CD4-positive, alpha-beta T cell treated with Interleukin-15 for 1 hour (primary cell): ENCODE results near the gene SYNJ2BP.
"Not testable (repeated sequence)": the region's sequence is repeated elsewhere in the genome, so short reads cannot be mapped to it uniquely, and the experiment has no call there.

ENCODE experiments used
- DNase-seq: peaks from one replicate; pipeline ENCODE4 v3.0.0-alpha.2; 2020

SYNJ2BP gene, protein sequence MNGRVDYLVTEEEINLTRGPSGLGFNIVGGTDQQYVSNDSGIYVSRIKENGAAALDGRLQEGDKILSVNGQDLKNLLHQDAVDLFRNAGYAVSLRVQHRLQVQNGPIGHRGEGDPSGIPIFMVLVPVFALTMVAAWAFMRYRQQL

DNA sequence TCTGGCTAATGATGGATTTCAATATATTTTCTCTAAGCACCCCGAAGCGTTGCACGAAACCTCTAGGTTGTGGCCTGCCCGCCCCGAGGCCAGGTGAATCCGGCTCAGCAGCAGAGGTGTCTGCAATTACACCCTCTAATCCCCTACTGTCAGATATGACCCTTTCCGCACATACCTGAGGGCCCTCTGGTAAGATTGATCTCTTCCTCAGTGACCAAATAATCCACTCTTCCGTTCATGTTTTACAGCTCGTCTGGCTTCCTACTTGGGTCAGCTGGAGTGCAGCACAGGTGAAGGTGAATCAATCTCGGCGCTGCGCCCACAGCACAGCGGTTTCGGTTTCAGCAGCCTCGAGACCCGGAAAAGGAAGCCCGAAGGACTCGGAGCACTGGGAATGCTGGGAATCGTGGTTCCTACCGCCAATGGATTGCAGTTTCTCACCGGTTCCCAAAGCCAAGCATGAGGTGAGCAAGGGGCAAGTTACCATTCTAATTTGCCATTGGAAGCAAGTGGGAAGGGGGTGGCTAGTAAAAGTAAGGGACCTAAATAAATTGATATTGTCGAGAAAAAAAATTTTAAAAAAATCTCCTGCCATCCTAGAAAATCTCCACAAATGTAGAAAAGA lies at the start of gene SYNJ2BP:
Gene SYNJ2BP, minus strand, starts transcription at position 366 of the 625 bp plus-strand sequence. Its CDS starts 127 bp downstream, at position 239.
- peak; percentile 40 for DNase-seq

- no peak for DNase-seq
These were observed 37.8 kb upstream of the SYNJ2BP start for GRCh38 chr14:70454731-70455130.

GRCh38 chr14:70451874-70452273 lies 35.0 kb upstream of the SYNJ2BP start, which contains the start of gene ADAM21:
ADAM21 (plus strand) TSS chr14:70452174; CDS start chr14:70457500, 5,326 bp downstream.
- DNase-seq: no peak

DNA sequence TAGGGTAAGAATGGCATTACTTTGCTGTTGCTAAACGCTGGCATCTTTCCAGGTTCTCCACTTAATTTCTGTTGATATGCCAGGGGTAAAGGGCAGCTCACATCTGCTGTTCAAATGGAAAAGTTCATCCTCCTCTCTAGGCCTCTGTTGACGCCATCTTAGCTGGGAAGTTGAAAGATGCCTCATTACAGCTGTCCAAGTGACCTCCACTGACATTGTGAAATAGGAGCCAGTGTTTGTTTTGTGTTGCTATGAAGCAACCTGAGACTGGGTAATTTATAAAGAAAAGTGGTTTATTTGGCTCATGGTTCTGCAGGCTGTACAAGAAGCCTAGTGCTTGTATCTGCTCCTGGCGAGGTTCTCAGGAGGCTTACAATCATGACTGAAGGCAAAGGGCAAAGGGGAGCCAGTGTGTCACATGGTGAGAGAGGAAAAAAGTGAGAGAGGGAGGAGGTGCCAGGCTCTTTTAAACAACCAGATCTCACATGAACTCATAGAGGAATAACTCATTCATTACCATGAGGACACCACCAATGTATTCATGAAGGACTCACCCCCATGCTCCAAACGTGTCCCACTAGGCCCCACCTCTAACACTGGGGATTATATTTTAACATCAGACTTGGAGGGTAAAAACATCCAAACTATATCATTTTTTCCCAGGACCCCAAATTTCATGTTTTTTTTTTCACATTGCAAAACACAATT lies 31.9 kb upstream of the SYNJ2BP start:
- no peak for DNase-seq

DNA sequence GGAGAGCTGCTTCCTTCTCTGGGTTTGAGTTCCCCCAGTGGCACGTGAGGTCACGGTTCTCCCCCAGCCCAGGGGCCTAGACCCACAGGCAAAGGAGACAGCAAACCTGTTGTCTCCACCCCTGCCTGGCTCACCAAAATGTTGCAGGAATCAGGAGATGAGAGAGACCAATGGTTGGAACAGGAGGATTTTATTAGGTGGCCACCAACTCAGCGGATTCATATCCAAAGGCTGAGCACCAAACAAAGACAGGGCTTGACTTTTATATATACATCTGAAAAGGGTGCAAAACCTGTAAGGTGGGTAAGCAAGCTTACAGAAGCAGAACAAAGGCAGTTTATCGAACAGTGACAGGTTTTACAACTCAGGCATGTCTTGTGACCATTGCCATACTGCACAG lies 25.9 kb upstream of the SYNJ2BP start:
- DNase-seq: no peak

GRCh38 chr14:70441641-70442040 lies 24.8 kb upstream of the SYNJ2BP start:
- DNase-seq: no peak

DNA sequence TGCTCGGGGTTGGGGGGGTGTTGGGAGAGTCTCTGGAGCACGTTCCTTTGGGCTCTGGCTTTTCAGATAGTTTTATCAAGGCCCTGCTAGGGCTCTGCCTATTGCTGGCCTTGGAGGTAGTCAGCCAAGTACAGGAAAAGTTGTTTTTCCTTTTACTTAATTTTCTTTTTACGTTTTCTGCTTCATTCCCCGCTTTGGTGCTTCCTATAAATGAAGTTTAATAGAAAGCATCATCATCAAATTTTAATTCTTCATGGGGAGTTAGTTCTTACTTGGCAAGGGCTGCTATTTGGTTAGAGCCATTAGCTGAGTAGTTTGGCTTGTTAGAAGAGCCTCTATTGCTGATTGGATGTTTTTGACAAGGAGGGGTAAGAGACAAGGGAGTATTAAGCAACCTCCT lies 20.0 kb upstream of the SYNJ2BP start:
- no peak for DNase-seq

DNA sequence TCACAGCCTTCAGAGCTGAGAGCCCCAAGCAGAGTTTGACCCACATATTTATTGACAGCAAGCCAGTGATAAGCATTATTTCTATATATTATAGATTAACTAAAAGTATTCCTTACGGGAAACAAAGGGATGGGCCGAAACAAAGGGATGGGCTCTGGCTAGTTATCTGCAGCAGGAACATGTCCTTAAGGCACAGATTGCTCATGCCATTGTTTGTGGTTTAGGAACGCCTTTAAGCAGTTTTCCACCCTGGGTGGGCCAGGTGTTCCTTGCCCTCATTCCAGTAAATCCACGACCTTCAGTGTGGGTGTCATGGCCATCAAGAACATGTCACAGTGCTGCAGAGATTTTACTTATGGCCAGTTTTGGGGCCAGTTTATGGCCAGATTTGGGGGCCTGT lies 9.7 kb upstream of the SYNJ2BP start:
- DNase-seq: not testable (repeated sequence)

- DNase-seq: no peak
These were observed 8.5 kb upstream of the SYNJ2BP start for GRCh38 chr14:70425354-70425753.

GRCh38 chr14:70422538-70422937 lies 5.6 kb upstream of the SYNJ2BP start:
- DNase-seq: no peak

- not testable (repeated sequence) for DNase-seq
These were observed 2.5 kb upstream of the SYNJ2BP start for GRCh38 chr14:70419270-70419931.

DNA sequence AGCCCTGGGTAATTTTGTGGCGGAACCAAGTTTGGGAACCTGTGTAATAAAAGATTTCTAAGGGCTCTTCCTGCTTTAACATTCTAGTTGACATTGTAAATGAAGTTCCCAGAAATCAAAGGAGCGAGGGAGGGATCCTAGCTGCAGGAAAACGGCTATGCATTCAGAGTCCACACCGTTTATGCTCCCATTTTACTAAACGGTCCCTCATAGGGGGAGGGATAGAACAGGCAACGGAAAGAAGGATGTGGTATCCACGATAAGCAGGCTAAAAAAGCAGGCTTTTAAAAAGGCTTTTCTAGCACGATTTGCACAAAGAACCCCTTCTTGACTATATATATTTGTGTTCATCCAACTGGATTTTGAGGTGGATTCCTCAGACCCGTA lies 559 bp downstream of the SYNJ2BP start:
- DNase-seq: no peak

GRCh38 chr14:70415788-70416187 lies 1.1 kb downstream of the SYNJ2BP start:
- DNase-seq: no peak

- no peak for DNase-seq
These were observed 9.3 kb downstream of the SYNJ2BP start for GRCh38 chr14:70407621-70408020.

GRCh38 chr14:70406216-70406615 lies 10.7 kb downstream of the SYNJ2BP start:
- not testable (repeated sequence) for DNase-seq

- DNase-seq: not testable (repeated sequence)
These were observed 13.6 kb downstream of the SYNJ2BP start for GRCh38 chr14:70403335-70403734.

- DNase-seq: no peak
These were observed 15.2 kb downstream of the SYNJ2BP start for GRCh38 chr14:70401643-70402042.

DNA sequence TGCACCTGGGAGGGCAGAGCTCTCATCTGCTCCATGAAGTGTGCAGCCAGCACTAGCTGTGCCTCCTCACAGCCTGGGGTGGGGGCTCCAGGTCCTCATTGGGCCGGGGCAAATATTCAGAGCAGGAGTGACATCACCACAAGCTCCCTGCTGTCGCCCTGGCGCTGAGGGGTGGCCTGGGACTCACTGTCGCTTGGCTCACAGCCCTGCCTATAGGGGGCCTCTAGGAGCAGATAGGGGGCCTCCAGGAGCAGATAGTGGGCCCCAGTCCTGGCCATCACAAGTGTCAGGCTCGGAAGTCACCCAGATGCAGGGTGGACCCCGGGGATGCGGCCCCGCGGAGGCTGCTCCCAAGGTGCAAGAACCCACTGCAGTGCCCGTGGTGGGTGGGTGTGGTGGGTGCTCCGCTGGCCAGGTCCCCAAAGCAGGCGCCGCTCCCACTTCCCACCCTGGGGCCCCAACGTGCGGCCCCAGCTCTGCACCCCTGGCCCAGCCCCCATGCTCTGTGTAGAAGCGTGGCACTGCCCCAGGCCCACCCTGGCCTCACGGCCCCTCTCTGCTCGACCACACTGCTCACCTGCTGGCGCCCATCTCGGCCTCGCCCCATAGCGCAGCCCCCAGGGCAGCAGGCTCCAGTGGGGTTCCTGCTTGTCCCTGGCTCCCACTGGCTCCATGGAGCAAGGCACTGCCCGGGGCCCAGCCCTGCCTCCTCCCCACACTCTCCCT lies 18.0 kb downstream of the SYNJ2BP start:
- DNase-seq: no peak

GRCh38 chr14:70398280-70398679 lies 18.6 kb downstream of the SYNJ2BP start:
- DNase-seq: no peak

DNA sequence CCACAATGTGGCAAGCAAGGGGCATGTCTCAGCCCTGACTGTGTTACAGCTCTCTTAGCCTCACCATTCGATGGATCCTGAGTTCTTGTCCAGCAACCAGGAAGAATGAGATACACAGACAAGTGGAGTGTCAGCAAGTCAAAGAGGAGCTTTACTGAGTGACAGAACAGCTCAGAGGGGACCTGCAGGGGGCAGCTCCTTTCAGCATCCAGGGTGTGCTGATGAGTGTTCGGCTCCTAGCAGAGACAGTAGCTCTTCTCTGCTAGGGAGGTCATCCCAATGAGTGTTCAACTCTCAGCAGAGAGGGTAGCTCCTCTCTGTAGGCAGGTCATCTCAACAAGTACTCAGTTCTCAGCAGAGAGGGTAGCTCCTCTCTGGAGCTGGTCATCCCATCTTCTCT lies 19.1 kb downstream of the SYNJ2BP start:
- no peak for DNase-seq

DNA sequence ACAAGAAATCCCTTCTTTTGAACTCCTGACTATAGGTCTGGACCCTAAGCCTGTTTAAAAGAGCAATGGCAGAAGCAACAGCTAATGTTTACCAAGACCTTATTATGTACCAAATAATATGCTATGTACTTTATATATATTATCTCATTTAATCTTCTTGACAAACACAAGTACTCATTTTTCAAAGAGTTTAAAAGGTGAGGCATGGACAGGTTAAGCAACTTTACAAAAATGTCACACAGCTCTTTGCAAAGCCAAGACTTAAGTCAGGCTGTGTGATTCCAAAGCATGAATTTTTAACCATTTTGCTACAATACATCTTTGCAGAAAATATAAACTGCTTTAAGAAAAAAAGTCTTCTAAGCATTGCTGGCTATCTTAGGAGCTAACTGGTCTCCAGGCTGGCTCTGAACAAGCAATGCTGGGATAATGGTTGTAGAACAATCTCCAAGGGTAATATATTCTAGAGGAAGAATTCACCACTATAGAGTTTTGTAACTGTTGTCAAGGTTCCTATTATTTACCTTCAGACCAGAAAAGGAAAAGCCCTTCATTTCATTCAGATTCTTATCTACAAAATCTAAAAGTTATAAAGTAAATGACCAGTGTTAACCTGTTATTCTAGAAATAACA lies 22.1 kb downstream of the SYNJ2BP start:
- no peak for DNase-seq

GRCh38 chr14:70392676-70393075 lies 24.2 kb downstream of the SYNJ2BP start:
- DNase-seq: no peak
